PFSK-1 (cell line): ENCODE results near the gene RAG1.

Experiments
- POLR2AphosphoS5 ChIP-seq: IDR thresholded peaks from 2 replicates; pipeline ENCODE4 v1.6.1; 2012; ENCODE audit warnings: low read depth, mild to moderate bottlenecking, control low read depth, low read length, moderate library complexity
- REST ChIP-seq, 2 experiments: IDR thresholded peaks; 2 replicates each; pipeline versions ENCODE4 v1.6.1 to v1.8.0; 2011 to 2012; ENCODE audit warnings: low read depth in 2 of 2, low read length in 2 of 2, control low read depth in 1 of 2, inconsistent platforms in 1 of 2, mild to moderate bottlenecking in 1 of 2, moderate library complexity in 1 of 2; ENCODE audit not compliant: insufficient read depth in 1 of 2
- SIN3A ChIP-seq: IDR thresholded peaks from 2 replicates; pipeline ENCODE4 v1.6.1; 2012; ENCODE audit warnings: mild to moderate bottlenecking, low read length, moderate library complexity, borderline replicate concordance; ENCODE audit not compliant: insufficient read depth
- TAF1 ChIP-seq: IDR thresholded peaks from 2 replicates; pipeline ENCODE4 v1.6.1; 2012; ENCODE audit warnings: low read length, control low read depth, borderline replicate concordance; ENCODE audit not compliant: insufficient read depth

GRCh38 chr11:36608491-36609199 lies 40.8 kb downstream of the RAG1 start:
- TF ChIP-seq REST (IDR thresholded peaks at IDR 0.05; ENCODE audit: insufficient read depth in 1 of 2, low read depth in 2 of 2, low read length in 2 of 2) (no peak), TAF1 (no peak), POLR2AphosphoS5 (no peak), SIN3A (no peak)
